HG03342 (cell line): ENCODE measurements around the gene FIG4.
"Not testable (repeated sequence)": the region's sequence is repeated elsewhere in the genome, so short reads cannot be mapped to it uniquely, and the experiment has no call there.

ENCODE experiments used
- ATAC-seq: cut with Tn5 transposase; IDR thresholded peaks from one replicate; pipeline ENCODE4 v1.9.1; 2021; ENCODE audit warnings: mild to moderate bottlenecking, moderate library complexity; ENCODE audit not compliant: unreplicated experiment

Gene FIG4

GRCh38 chr6:109701774-109702173 lies 10.7 kb downstream of the FIG4 start:
- no peak for ATAC-seq

- ATAC-seq: no peak
Observed at GRCh38 chr6:109702791-109703190, 11.7 kb downstream of the FIG4 start.

GRCh38 chr6:109705258-109705657 lies 14.2 kb downstream of the FIG4 start:
- ATAC-seq: peak; percentile 96

- no peak for ATAC-seq
Observed at GRCh38 chr6:109706513-109706912, 15.4 kb downstream of the FIG4 start.

GRCh38 chr6:109708099-109708498 lies 17.0 kb downstream of the FIG4 start:
- not testable (repeated sequence) for ATAC-seq

GRCh38 chr6:109713097-109713496 lies 22.0 kb downstream of the FIG4 start:
- no peak for ATAC-seq

- ATAC-seq: no peak
Observed at GRCh38 chr6:109714166-109714565, 23.1 kb downstream of the FIG4 start.

- no peak for ATAC-seq
Observed at GRCh38 chr6:109714611-109715010, 23.5 kb downstream of the FIG4 start.

- no peak for ATAC-seq
Observed at GRCh38 chr6:109715616-109716015, 24.5 kb downstream of the FIG4 start.

- ATAC-seq: no peak
Observed at GRCh38 chr6:109717971-109718370, 26.9 kb downstream of the FIG4 start.

- ATAC-seq: no peak
Observed at GRCh38 chr6:109718991-109719390, 27.9 kb downstream of the FIG4 start.

- ATAC-seq: no peak
Observed at GRCh38 chr6:109720311-109720710, 29.2 kb downstream of the FIG4 start.

- ATAC-seq: no peak
Observed at GRCh38 chr6:109722011-109722410, 30.9 kb downstream of the FIG4 start.

- ATAC-seq: no peak
Observed at GRCh38 chr6:109722564-109723254, 31.6 kb downstream of the FIG4 start.

GRCh38 chr6:109725250-109725649 lies 34.2 kb downstream of the FIG4 start:
- ATAC-seq: not testable (repeated sequence)

GRCh38 chr6:109736273-109737025 lies 45.4 kb downstream of the FIG4 start:
- no peak for ATAC-seq

GRCh38 chr6:109738255-109738654 lies 47.2 kb downstream of the FIG4 start:
- no peak for ATAC-seq

- no peak for ATAC-seq
Observed at GRCh38 chr6:109738667-109739066, 47.6 kb downstream of the FIG4 start.

- ATAC-seq: no peak
Observed at GRCh38 chr6:109739686-109740085, 48.6 kb downstream of the FIG4 start.

GRCh38 chr6:109740787-109741186 lies 49.7 kb downstream of the FIG4 start:
- no peak for ATAC-seq

- no peak for ATAC-seq
Observed at GRCh38 chr6:109743739-109744138, 52.6 kb downstream of the FIG4 start.

- ATAC-seq: not testable (repeated sequence)
Observed at GRCh38 chr6:109744779-109745178, 53.7 kb downstream of the FIG4 start.
